Measurements from ENCODE around the gene PREPL.

Gene PREPL

GRCh38 chr2:44348400-44348799 is 12.9 kb downstream of the PREPL start:
- Histone ChIP-seq H3K4me1 (ENCODE audit: insufficient read depth, low read length) (no peaks in the 10 kb centered on the region), H4K20me1 (ENCODE audit: insufficient read depth, low read length) (no peaks in the 10 kb centered on the region), H3K36me3 (ENCODE audit: insufficient read depth, low read length) (peaks cover 7% of the 10 kb centered on the region), H3K9me3 (ENCODE audit: insufficient read depth, low read length, severe bottlenecking) (no peaks in the 10 kb centered on the region), H2AFZ (ENCODE audit: low read depth, low read length) (no peak overlapping the region), H3K4me2 (ENCODE audit: insufficient read depth, low read length) (no peak overlapping the region), H3K27ac (ENCODE audit: low read length) (no peak overlapping the region), H3K79me2 (ENCODE audit: insufficient read depth, low read length) (no peaks in the 10 kb centered on the region), H3K27me3 (ENCODE audit: insufficient read depth, low read length, poor library complexity) (no peaks in the 10 kb centered on the region), H3K4me3 (ENCODE audit: low read depth in 1 of 2, low read length in 2 of 2) (no peak overlapping the region), H3K9ac (ENCODE audit: low read depth, low read length) (no peak overlapping the region)
- ATAC-seq (ENCODE audit: insufficient read depth, low read depth) (no peak), DNase-seq (no peak)
- no peak for TF ChIP-seq EZH2 (IDR thresholded peaks at IDR 0.05; ENCODE audit: borderline replicate concordance, low read depth, low read length, severe bottlenecking)
- TF ChIP-seq CTCF (IDR thresholded peaks at IDR 0.05; ENCODE audit: borderline replicate concordance, extremely low read depth, low read length, poor library complexity, severe bottlenecking): no peak

GRCh38 chr2:44347526-44347925 is 13.8 kb downstream of the PREPL start:
- Histone ChIP-seq H3K4me1 (ENCODE audit: insufficient read depth, low read length) (no peaks in the 10 kb centered on the region), H3K79me2 (ENCODE audit: insufficient read depth, low read length) (no peaks in the 10 kb centered on the region), H4K20me1 (ENCODE audit: insufficient read depth, low read length) (no peaks in the 10 kb centered on the region), H3K36me3 (ENCODE audit: insufficient read depth, low read length) (peaks cover 15% of the 10 kb centered on the region), H3K9me3 (ENCODE audit: insufficient read depth, low read length, severe bottlenecking) (no peaks in the 10 kb centered on the region), H2AFZ (ENCODE audit: low read depth, low read length) (no peak overlapping the region), H3K4me2 (ENCODE audit: insufficient read depth, low read length) (no peak overlapping the region), H3K27me3 (ENCODE audit: insufficient read depth, low read length, poor library complexity) (no peaks in the 10 kb centered on the region), H3K9ac (ENCODE audit: low read depth, low read length) (no peak overlapping the region), H3K27ac (ENCODE audit: low read length) (no peak overlapping the region), H3K4me3 (ENCODE audit: low read depth in 1 of 2, low read length in 2 of 2) (no peak overlapping the region)
- ATAC-seq (ENCODE audit: insufficient read depth, low read depth) (no peak), DNase-seq (no peak)
- TF ChIP-seq EZH2 (IDR thresholded peaks at IDR 0.05; ENCODE audit: borderline replicate concordance, low read depth, low read length, severe bottlenecking) (no peak), CTCF (IDR thresholded peaks at IDR 0.05; ENCODE audit: borderline replicate concordance, extremely low read depth, low read length, poor library complexity, severe bottlenecking) (no peak)

GRCh38 chr2:44342854-44343253 is 18.4 kb downstream of the PREPL start:
- TF ChIP-seq CTCF (IDR thresholded peaks at IDR 0.05; ENCODE audit: borderline replicate concordance, extremely low read depth, low read length, poor library complexity, severe bottlenecking): peak; percentile 50
- TF ChIP-seq EZH2 (IDR thresholded peaks at IDR 0.05; ENCODE audit: borderline replicate concordance, low read depth, low read length, severe bottlenecking): no peak
- Histone ChIP-seq H2AFZ (ENCODE audit: low read depth, low read length) (no peak overlapping the region), H3K36me3 (ENCODE audit: insufficient read depth, low read length) (peaks cover 44% of the 10 kb centered on the region), H3K4me3 (ENCODE audit: low read depth in 1 of 2, low read length in 2 of 2) (no peak overlapping the region), H3K27me3 (ENCODE audit: insufficient read depth, low read length, poor library complexity) (no peaks in the 10 kb centered on the region), H3K9me3 (ENCODE audit: insufficient read depth, low read length, severe bottlenecking) (no peaks in the 10 kb centered on the region), H3K27ac (ENCODE audit: low read length) (no peak overlapping the region), H3K4me1 (ENCODE audit: insufficient read depth, low read length) (no peaks in the 10 kb centered on the region), H3K79me2 (ENCODE audit: insufficient read depth, low read length) (no peaks in the 10 kb centered on the region), H4K20me1 (ENCODE audit: insufficient read depth, low read length) (no peaks in the 10 kb centered on the region), H3K4me2 (ENCODE audit: insufficient read depth, low read length) (no peak overlapping the region), H3K9ac (ENCODE audit: low read depth, low read length) (no peak overlapping the region)
- DNase-seq (peak; percentile 26), ATAC-seq (ENCODE audit: insufficient read depth, low read depth) (peak; percentile 52; the same call in 1 of the 3 replicates)
